ENCODE measurements around the gene SMU1.

The SMU1 gene

GRCh38 chr9:33044162-33044673, 32.3 kb downstream of the SMU1 start:
- peak; percentile 95 to 97 (median 97) for DNase-seq

GRCh38 chr9:33043671-33044070, 32.8 kb downstream of the SMU1 start:
- no peak for DNase-seq

GRCh38 chr9:33042473-33042872, 34.0 kb downstream of the SMU1 start:
- no peak for DNase-seq

GRCh38 chr9:33041432-33042188, 34.9 kb downstream of the SMU1 start:
- peak; percentile 76 to 93 (median 91) for DNase-seq

GRCh38 chr9:33040792-33041431, 35.6 kb downstream of the SMU1 start:
- no peak for DNase-seq

GRCh38 chr9:33032865-33033264, 43.6 kb downstream of the SMU1 start:
- no peak for DNase-seq

GRCh38 chr9:33032292-33032691, 44.2 kb downstream of the SMU1 start:
- DNase-seq: no peak

GRCh38 chr9:33030285-33030684, 46.2 kb downstream of the SMU1 start:
- DNase-seq: no peak

GRCh38 chr9:33029231-33029786, 47.2 kb downstream of the SMU1 start:
- peak; percentile 64 to 94 (median 93) for DNase-seq

- peak; percentile 71 to 89 (median 80) for DNase-seq
These were observed 50.7 kb downstream of the SMU1 start for GRCh38 chr9:33025572-33026342.

GRCh38 chr9:33024966-33025571, 51.4 kb downstream of the SMU1 start, which contains the start of gene DNAJA1:
TSS of gene DNAJA1 (plus strand) at chr9:33025273. CDS start at chr9:33026485, 1,212 bp downstream.
- peak; percentile 97 to 99 (median 99) for DNase-seq

- DNase-seq: no peak
These were observed 52.1 kb downstream of the SMU1 start for GRCh38 chr9:33024126-33024965.

GRCh38 chr9:33023661-33024060, 52.8 kb downstream of the SMU1 start:
- no peak for DNase-seq

- no peak for DNase-seq
These were observed 53.7 kb downstream of the SMU1 start for GRCh38 chr9:33022755-33023154.

- DNase-seq: no peak
These were observed 54.2 kb downstream of the SMU1 start for GRCh38 chr9:33022303-33022702.

- no peak for DNase-seq
These were observed 56.7 kb downstream of the SMU1 start for GRCh38 chr9:33019797-33020196.

- peak in 1 of 3 donors; percentile 26 for DNase-seq
These were observed 59.0 kb downstream of the SMU1 start for GRCh38 chr9:33017283-33018041.

GRCh38 chr9:33014665-33015014, 61.8 kb downstream of the SMU1 start:
- DNase-seq: no peak

- no peak for DNase-seq
These were observed 62.4 kb downstream of the SMU1 start for GRCh38 chr9:33013962-33014664.

Measured in suppressor macrophage treated with lipopolysaccharide for 1 hour (primary cell).